IMR-90 (cell line): ENCODE data around the gene TMSB10. TPM values are rescaled to one million over a fixed set of nuclear protein-coding genes. Genes with fewer than 3 reads are reported as not detected.

Experiments
- ATAC-seq: fragments of 200-7000 bp; cut with Tn5 transposase; 2 replicates; pipeline ENCODE4 v1.9.1; 2020; ENCODE audit warnings: low read depth, mild to moderate bottlenecking, moderate library complexity
- BruUV-seq: library from RNA; stranded (reverse); fragments of 400-500 nt; replicated peaks from 2 replicates; lab custom pipeline; 2021; lab: Mats Ljungman, UMichigan
- CTCF ChIA-PET: fragments of 300-600 bp; formaldehyde crosslinking; extraction: SDS; loops from one replicate; lab custom pipeline; 2021; ENCODE audit warnings: antibody characterized with exemption; lab: Yijun Ruan, JAX
- POLR2A ChIA-PET: fragments of 300-600 bp; sonication (Branson Sonifier 250); formaldehyde crosslinking; loops from one replicate; lab custom pipeline; 2022; ENCODE audit warnings: antibody characterized with exemption; ENCODE audit not compliant: unreplicated experiment; lab: Charles Lee
- DNase-seq: peaks from one replicate; pipeline ENCODE4 v3.0.0; 2013
- H2AFZ ChIP-seq: replicated peaks from 2 replicates; pipeline ENCODE3; 2013; ENCODE audit warnings: low read length, mild to moderate bottlenecking; ENCODE audit not compliant: poor library complexity
- H2AK5ac ChIP-seq: 2 replicates; pipeline ENCODE4 v1.6.1; 2013; ENCODE audit warnings: low read depth, low read length, inconsistent platforms
- H2AK9ac ChIP-seq: replicated peaks from 2 replicates; pipeline ENCODE3; 2013; ENCODE audit warnings: mild to moderate bottlenecking, low read depth, low read length, moderate library complexity; ENCODE audit not compliant: poor library complexity
- H2BK120ac ChIP-seq: 2 replicates; pipeline ENCODE4 v1.6.1; 2013; ENCODE audit warnings: low read depth, low read length, inconsistent platforms
- H2BK15ac ChIP-seq: 3 replicates; pipeline ENCODE4 v1.6.1; 2013; ENCODE audit warnings: low read depth, low read length, inconsistent platforms
- H2BK20ac ChIP-seq: 2 replicates; pipeline ENCODE4 v1.6.1; 2013; ENCODE audit warnings: low read depth, mild to moderate bottlenecking, inconsistent platforms, low read length, moderate library complexity
- H2BK5ac ChIP-seq: 2 replicates; pipeline ENCODE4 v1.6.1; 2013; ENCODE audit warnings: mild to moderate bottlenecking, low read depth, low read length, inconsistent platforms; ENCODE audit not compliant: poor library complexity, severe bottlenecking
- H3K14ac ChIP-seq: replicated peaks from 2 replicates; pipeline ENCODE4 v1.6.1; 2013; ENCODE audit warnings: low read depth, low read length, inconsistent platforms
- H3K18ac ChIP-seq: 2 replicates; pipeline ENCODE4 v1.6.1; 2013; ENCODE audit warnings: low read depth, low read length, control low read depth
- H3K23ac ChIP-seq: 2 replicates; pipeline ENCODE4 v1.6.1; 2013; ENCODE audit warnings: low read depth, low read length, inconsistent platforms
- H3K27ac ChIP-seq: 2 replicates; pipeline ENCODE4 v1.5.1; 2013; ENCODE audit warnings: mild to moderate bottlenecking, control low read depth, low read length; ENCODE audit not compliant: insufficient read depth
- H3K27me3 ChIP-seq: 2 replicates; pipeline ENCODE4 v1.6.1; 2013; ENCODE audit warnings: low read length; ENCODE audit not compliant: control insufficient read depth, insufficient read depth
- H3K36me3 ChIP-seq: 2 replicates; pipeline ENCODE4 v1.6.1; 2013; ENCODE audit warnings: low read length, mixed read lengths; ENCODE audit not compliant: control insufficient read depth, insufficient read depth
- H3K4ac ChIP-seq: 2 replicates; pipeline ENCODE4 v1.6.1; 2013; ENCODE audit warnings: low read depth, low read length, inconsistent platforms
- H3K4me1 ChIP-seq: 2 replicates; pipeline ENCODE4 v1.6.1; 2013; ENCODE audit warnings: low read length, mixed read lengths; ENCODE audit not compliant: control insufficient read depth, insufficient read depth
- H3K4me2 ChIP-seq: 2 replicates; pipeline ENCODE4 v1.6.1; 2013; ENCODE audit warnings: low read depth, mild to moderate bottlenecking, control low read depth, low read length, moderate library complexity
- H3K4me3 ChIP-seq: 2 replicates; pipeline ENCODE4 v1.5.1; 2013; ENCODE audit warnings: low read depth, mild to moderate bottlenecking, control low read depth, low read length, moderate library complexity; ENCODE audit not compliant: insufficient read depth
- H3K56ac ChIP-seq: 2 replicates; pipeline ENCODE4 v1.6.1; 2013; ENCODE audit warnings: low read length, inconsistent platforms; ENCODE audit not compliant: insufficient read depth; ENCODE audit errors: extremely low read depth
- H3K79me1 ChIP-seq, 2 experiments: 2 replicates each; pipeline ENCODE4 v1.6.1; 2013; ENCODE audit warnings: low read length in 2 of 2, inconsistent platforms in 1 of 2, low read depth in 1 of 2
- H3K9ac ChIP-seq: 2 replicates; pipeline ENCODE4 v1.6.1; 2013; ENCODE audit warnings: low read depth, low read length, control low read depth
- H3K9me1 ChIP-seq: 2 replicates; pipeline ENCODE4 v1.6.1; 2013; ENCODE audit warnings: low read length, inconsistent platforms; ENCODE audit not compliant: insufficient read depth
- H3K9me3 ChIP-seq: 2 replicates; pipeline ENCODE4 v1.6.1; 2013; ENCODE audit warnings: low read length; ENCODE audit not compliant: control insufficient read depth, insufficient read depth
- H4K20me1 ChIP-seq: 2 replicates; pipeline ENCODE4 v1.6.1; 2013; ENCODE audit warnings: low read length, inconsistent platforms; ENCODE audit not compliant: insufficient read depth
- H4K5ac ChIP-seq: 2 replicates; pipeline ENCODE4 v1.6.1; 2013; ENCODE audit warnings: mild to moderate bottlenecking, low read depth, low read length, control low read depth
- H4K8ac ChIP-seq, 2 experiments: 2 replicates each; pipeline ENCODE4 v1.6.1; 2013; ENCODE audit warnings: low read depth in 2 of 2, low read length in 2 of 2, control low read depth in 1 of 2, inconsistent platforms in 1 of 2
- H4K91ac ChIP-seq: 2 replicates; pipeline ENCODE4 v1.6.1; 2013; ENCODE audit warnings: low read depth, low read length, inconsistent platforms; ENCODE audit not compliant: insufficient read depth
- BHLHE40 ChIP-seq: fragments of 150-350 bp; IDR thresholded peaks from 2 replicates; pipeline ENCODE4 v1.6.1; 2016; ENCODE audit warnings: mild to moderate bottlenecking, low read depth, low read length
- CEBPB ChIP-seq: IDR thresholded peaks from 2 replicates; pipeline ENCODE4 v1.6.1; 2012; ENCODE audit warnings: low read depth, low read length, improper control_type of control experiment
- CHD1 ChIP-seq: IDR thresholded peaks from 2 replicates; pipeline ENCODE4 v1.6.1; 2012; ENCODE audit warnings: low read depth, low read length, improper control_type of control experiment
- MXI1 ChIP-seq: IDR thresholded peaks from 2 replicates; pipeline ENCODE4 v1.6.1; 2012; ENCODE audit warnings: low read depth, mild to moderate bottlenecking, low read length, moderate library complexity, borderline replicate concordance
- NFE2L2 ChIP-seq: fragments of 150-350 bp; IDR thresholded peaks from 2 replicates; pipeline ENCODE4 v1.6.1; 2016; ENCODE audit warnings: low read depth, mild to moderate bottlenecking, low read length
- POLR2A ChIP-seq: IDR thresholded peaks from 2 replicates; pipeline ENCODE4 v1.6.1; 2012; ENCODE audit warnings: mild to moderate bottlenecking, low read depth, low read length
- RAD21 ChIP-seq: IDR thresholded peaks from 2 replicates; pipeline ENCODE4 v1.6.1; 2012; ENCODE audit warnings: low read length, improper control_type of control experiment
- RCOR1 ChIP-seq: IDR thresholded peaks from 2 replicates; pipeline ENCODE4 v1.6.1; 2012; ENCODE audit warnings: mild to moderate bottlenecking, low read length, improper control_type of control experiment; ENCODE audit not compliant: insufficient replicate concordance
- RFX5 ChIP-seq: IDR thresholded peaks from 2 replicates; pipeline ENCODE4 v1.8.0; 2012; ENCODE audit warnings: low read depth, mild to moderate bottlenecking, low read length, moderate library complexity
- USF2 ChIP-seq: fragments of 150-350 bp; IDR thresholded peaks from 2 replicates; pipeline ENCODE4 v1.6.1; 2017; ENCODE audit warnings: mild to moderate bottlenecking, antibody characterized with exemption, low read length, low read depth
- WGBS, 2 experiments: methylation state at CpG; one replicate each; pipeline versions ENCODE4 v1.1.5 to v1.1.7; 2013; ENCODE audit warnings: missing lambda C conversion rate in 2 of 2; ENCODE audit not compliant: insufficient read length in 1 of 2; ENCODE audit errors: extremely low coverage in 2 of 2; 5-methylcytosine and 5-hydroxymethylcytosine counted together
- dilution Hi-C: fragments of 300-500 bp; cut with HindIII; formaldehyde crosslinking; loops from one replicate; pipeline ENCODE4 v1.14.3; 2018; ENCODE audit warnings: low sequenced_read_pairs; ENCODE audit not compliant: unreplicated experiment
- in situ Hi-C: fragments of 300-500 bp; cut with MboI; formaldehyde crosslinking; loops from 3 replicates; pipeline ENCODE4 v1.14.3; 2019; ENCODE audit warnings: low sequenced_read_pairs, inconsistent platforms, mixed read lengths
- intact Hi-C: fragments of 100-400 bp; cut with micrococcal nuclease; formaldehyde crosslinking; loops from 2 replicates; pipeline ENCODE4 v1.10.0; 2022
- polyA plus RNA-seq, 3 experiments: library from polyadenylated mRNA; depleted of rRNA; stranded (reverse); fragments of >200 nt; gene quantifications; 2 replicates each; pipeline ENCODE4 v1.2.3, GENCODE V29; 2012; ENCODE audit warnings: low replicate concordance in 1 of 3
- total RNA-seq: library from RNA; depleted of rRNA; stranded (reverse); fragments of >200 nt; gene quantifications from 2 replicates; pipeline ENCODE4 v1.2.3, GENCODE V29; 2012
- TF ChIP-seq, protein P1 (sequence below): fragments of 150-350 bp; IDR thresholded peaks from 2 replicates; pipeline ENCODE4 v1.6.1; 2016; ENCODE audit warnings: low read depth, mild to moderate bottlenecking, low read length, moderate library complexity, borderline replicate concordance

The TMSB10 gene
- total and polyA plus RNA-seq, 2 of the 4 experiments (the other 2 are of a cell fraction), result 3,620 to 5,527 TPM

DNA sequence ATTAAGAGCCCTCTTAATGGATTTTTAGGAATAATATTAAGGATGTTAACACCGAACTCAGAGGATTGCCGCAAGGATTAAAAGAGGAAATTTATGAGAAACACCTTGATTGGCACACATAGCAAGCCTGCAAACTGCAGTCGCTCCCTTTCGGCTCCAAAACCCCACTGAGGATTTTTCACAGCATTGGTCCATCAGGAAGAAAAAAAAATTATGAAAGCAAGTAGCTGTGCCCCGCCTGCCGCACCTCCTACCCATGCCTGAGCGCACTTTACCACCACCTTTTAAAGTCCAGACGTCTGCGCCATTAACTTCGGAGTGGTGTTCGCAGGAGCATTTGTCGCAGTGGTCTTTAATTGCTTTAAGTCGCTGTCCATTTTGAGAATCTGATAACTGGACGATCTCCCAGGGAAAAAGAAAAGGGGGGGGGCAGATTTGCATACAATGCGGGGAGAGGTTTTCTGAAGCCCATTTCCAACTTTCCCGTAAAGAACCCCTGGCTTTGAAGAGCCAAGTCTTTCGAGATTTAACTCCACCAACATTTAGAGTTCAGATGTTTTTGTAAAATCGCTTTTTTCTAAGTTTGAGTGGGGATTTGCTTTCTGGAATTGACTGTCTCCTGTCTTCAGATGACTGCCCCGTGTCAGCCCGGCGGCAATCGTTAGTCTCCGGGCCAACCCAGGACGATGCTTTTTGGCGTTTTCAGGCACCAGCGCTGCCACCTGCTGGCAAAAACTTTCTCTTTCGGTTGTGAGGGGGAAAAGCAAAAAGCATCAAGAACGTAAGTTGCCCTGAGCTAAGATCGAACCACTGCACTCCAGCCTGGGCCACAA is 23.7 kb upstream of the TMSB10 start (continued):
- TF ChIP-seq RAD21 (peak; percentile 85), BHLHE40 (0 out of 2 replicates have a peak, but pooled peaks have one; percentile 35), RCOR1 (no peak), NFE2L2 (no peak)

GRCh38 chr2:84882414-84882738 is 23.1 kb upstream of the TMSB10 start:
- Histone ChIP-seq H4K8ac (peak overlapping the region in 1 of 2 experiments; percentile 48; a peak in 2 of 4 replicates), H3K4me1 (peaks cover 12% of the 10 kb centered on the region), H2BK20ac (peak overlapping the region; percentile 52), H3K79me1 (peaks cover 9 to 26% of the 10 kb centered on the region in 2 experiments; a peak in 3 of 4 replicates), H4K91ac (peak overlapping the region; percentile 8; the same call in 1 of the 2 replicates), H2BK15ac (0 out of 3 replicates have a peak overlapping the region, but pooled peaks have one; percentile 1), H2AK5ac (no peak overlapping the region), H3K27ac (peak overlapping the region; percentile 0), H3K4ac (peak overlapping the region; percentile 8), H3K4me2 (peak overlapping the region; percentile 20), H3K18ac (peak overlapping the region; percentile 2; the same call in 1 of the 2 replicates), H3K4me3 (no peak overlapping the region), H4K20me1 (no peaks in the 10 kb centered on the region), H3K9me1 (peaks cover 8% of the 10 kb centered on the region; the same call in 1 of the 2 replicates), H3K9ac (peak overlapping the region; percentile 10; the same call in 1 of the 2 replicates), H2BK5ac (peak overlapping the region; percentile 17), H2BK120ac (peak overlapping the region; percentile 60), H2AK9ac (no peak overlapping the region), H2AFZ (peak overlapping the region; percentile 60), H3K14ac (0 out of 2 replicates have a peak overlapping the region, but pooled peaks have one; percentile 30), H3K9me3 (no peaks in the 10 kb centered on the region), H3K56ac (no peak overlapping the region), H3K36me3 (no peaks in the 10 kb centered on the region), H3K27me3 (no peaks in the 10 kb centered on the region), H3K23ac (no peak overlapping the region), H4K5ac (peak overlapping the region; percentile 7; the same call in 1 of the 2 replicates)
- in situ Hi-C loops (loop anchor here (5.0 kb wide), 1 partner anchor 390 kb away; no protein-coding TSS in a partner anchor), dilution Hi-C loops (no loop called here), intact Hi-C loops (loop anchor here (1.0 kb wide), 3 partner anchors 23 to 387 kb away; partner anchors contain the start of gene TMSB10)
- ChIA-PET CTCF (interaction anchor here (0.8 to 2.2 kb wide), 6 partner anchors 17 to 122 kb away, joined by 3 to 8 read pairs (median 4); no protein-coding TSS in a partner anchor), POLR2A (no interaction called here)
- WGBS, 2 experiments, result no CpG with 5 or more reads among the region's 3 CpGs
- no peak for TF ChIP-seq POLR2A
- no peak for TF ChIP-seq BHLHE40
- no peak for TF ChIP-seq USF2
- TF ChIP-seq CEBPB, result no peak
- no peak for TF ChIP-seq RCOR1
- no peak for TF ChIP-seq NFE2L2
- no peak for TF ChIP-seq CHD1
- no peak for TF ChIP-seq RFX5
- no peak for TF ChIP-seq MXI1
- TF ChIP-seq, protein P1, sequence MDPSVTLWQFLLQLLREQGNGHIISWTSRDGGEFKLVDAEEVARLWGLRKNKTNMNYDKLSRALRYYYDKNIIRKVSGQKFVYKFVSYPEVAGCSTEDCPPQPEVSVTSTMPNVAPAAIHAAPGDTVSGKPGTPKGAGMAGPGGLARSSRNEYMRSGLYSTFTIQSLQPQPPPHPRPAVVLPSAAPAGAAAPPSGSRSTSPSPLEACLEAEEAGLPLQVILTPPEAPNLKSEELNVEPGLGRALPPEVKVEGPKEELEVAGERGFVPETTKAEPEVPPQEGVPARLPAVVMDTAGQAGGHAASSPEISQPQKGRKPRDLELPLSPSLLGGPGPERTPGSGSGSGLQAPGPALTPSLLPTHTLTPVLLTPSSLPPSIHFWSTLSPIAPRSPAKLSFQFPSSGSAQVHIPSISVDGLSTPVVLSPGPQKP, result no peak
- DNase-seq (no peak), ATAC-seq (no peak)
- BruUV-seq, result no TSS peak
